ENCODE results near the gene TAS2R60. TPM values are rescaled to one million over a fixed set of nuclear protein-coding genes. Genes with fewer than 3 reads are reported as not detected.

TAS2R60 gene
- total and polyA plus RNA-seq, 2 experiments from 2014 or later: 0.37 to 4.0 TPM

DNA sequence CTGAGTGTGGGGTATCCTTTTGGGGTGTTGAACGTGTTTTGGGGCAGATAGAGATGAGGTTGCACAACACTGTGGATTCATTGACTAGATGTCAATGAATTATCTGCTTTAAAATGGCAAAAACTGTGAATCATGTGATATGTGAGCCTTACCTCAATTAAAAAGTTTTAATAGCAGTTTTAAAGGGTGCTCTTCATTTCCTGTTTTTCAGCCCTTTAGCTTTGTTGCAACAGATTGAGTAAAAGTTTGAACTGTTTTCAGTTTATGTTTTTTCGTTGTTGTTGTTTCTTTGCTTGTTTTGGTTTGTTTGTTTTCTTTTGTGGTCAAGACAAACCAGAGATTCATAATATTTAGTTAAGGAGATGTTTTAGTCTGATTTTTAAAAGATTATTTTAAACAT, 43.8 kb downstream of the TAS2R60 start (continued):
- TF ChIP-seq, protein P1, sequence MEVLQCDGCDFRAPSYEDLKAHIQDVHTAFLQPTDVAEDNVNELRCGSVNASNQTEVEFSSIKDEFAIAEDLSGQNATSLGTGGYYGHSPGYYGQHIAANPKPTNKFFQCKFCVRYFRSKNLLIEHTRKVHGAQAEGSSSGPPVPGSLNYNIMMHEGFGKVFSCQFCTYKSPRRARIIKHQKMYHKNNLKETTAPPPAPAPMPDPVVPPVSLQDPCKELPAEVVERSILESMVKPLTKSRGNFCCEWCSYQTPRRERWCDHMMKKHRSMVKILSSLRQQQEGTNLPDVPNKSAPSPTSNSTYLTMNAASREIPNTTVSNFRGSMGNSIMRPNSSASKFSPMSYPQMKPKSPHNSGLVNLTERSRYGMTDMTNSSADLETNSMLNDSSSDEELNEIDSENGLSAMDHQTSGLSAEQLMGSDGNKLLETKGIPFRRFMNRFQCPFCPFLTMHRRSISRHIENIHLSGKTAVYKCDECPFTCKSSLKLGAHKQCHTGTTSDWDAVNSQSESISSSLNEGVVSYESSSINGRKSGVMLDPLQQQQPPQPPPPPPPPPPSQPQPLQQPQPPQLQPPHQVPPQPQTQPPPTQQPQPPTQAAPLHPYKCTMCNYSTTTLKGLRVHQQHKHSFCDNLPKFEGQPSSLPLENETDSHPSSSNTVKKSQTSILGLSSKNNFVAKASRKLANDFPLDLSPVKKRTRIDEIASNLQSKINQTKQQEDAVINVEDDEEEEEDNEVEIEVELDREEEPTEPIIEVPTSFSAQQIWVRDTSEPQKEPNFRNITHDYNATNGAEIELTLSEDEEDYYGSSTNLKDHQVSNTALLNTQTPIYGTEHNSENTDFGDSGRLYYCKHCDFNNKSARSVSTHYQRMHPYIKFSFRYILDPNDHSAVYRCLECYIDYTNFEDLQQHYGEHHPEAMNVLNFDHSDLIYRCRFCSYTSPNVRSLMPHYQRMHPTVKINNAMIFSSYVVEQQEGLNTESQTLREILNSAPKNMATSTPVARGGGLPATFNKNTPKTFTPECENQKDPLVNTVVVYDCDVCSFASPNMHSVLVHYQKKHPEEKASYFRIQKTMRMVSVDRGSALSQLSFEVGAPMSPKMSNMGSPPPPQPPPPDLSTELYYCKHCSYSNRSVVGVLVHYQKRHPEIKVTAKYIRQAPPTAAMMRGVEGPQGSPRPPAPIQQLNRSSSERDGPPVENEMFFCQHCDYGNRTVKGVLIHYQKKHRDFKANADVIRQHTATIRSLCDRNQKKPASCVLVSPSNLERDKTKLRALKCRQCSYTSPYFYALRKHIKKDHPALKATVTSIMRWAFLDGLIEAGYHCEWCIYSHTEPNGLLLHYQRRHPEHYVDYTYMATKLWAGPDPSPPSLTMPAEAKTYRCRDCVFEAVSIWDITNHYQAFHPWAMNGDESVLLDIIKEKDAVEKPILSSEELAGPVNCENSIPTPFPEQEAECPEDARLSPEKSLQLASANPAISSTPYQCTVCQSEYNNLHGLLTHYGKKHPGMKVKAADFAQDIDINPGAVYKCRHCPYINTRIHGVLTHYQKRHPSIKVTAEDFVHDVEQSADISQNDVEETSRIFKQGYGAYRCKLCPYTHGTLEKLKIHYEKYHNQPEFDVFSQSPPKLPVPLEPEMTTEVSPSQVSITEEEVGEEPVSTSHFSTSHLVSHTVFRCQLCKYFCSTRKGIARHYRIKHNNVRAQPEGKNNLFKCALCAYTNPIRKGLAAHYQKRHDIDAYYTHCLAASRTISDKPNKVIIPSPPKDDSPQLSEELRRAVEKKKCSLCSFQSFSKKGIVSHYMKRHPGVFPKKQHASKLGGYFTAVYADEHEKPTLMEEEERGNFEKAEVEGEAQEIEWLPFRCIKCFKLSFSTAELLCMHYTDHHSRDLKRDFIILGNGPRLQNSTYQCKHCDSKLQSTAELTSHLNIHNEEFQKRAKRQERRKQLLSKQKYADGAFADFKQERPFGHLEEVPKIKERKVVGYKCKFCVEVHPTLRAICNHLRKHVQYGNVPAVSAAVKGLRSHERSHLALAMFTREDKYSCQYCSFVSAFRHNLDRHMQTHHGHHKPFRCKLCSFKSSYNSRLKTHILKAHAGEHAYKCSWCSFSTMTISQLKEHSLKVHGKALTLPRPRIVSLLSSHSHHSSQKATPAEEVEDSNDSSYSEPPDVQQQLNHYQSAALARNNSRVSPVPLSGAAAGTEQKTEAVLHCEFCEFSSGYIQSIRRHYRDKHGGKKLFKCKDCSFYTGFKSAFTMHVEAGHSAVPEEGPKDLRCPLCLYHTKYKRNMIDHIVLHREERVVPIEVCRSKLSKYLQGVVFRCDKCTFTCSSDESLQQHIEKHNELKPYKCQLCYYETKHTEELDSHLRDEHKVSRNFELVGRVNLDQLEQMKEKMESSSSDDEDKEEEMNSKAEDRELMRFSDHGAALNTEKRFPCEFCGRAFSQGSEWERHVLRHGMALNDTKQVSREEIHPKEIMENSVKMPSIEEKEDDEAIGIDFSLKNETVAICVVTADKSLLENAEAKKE (CRISPR knock-in tag; IDR thresholded peaks at IDR 0.05): no peak
- TF ChIP-seq POLR2AphosphoS5 (IDR thresholded peaks at IDR 0.05; ENCODE audit: low read depth): no peak
- no peak for TF ChIP-seq ZNF331 (CRISPR knock-in tag; IDR thresholded peaks at IDR 0.05; ENCODE audit: low read depth)
- TF ChIP-seq NANOG (IDR thresholded peaks at IDR 0.05; ENCODE audit: borderline replicate concordance): no peak
- TF ChIP-seq, protein P2, sequence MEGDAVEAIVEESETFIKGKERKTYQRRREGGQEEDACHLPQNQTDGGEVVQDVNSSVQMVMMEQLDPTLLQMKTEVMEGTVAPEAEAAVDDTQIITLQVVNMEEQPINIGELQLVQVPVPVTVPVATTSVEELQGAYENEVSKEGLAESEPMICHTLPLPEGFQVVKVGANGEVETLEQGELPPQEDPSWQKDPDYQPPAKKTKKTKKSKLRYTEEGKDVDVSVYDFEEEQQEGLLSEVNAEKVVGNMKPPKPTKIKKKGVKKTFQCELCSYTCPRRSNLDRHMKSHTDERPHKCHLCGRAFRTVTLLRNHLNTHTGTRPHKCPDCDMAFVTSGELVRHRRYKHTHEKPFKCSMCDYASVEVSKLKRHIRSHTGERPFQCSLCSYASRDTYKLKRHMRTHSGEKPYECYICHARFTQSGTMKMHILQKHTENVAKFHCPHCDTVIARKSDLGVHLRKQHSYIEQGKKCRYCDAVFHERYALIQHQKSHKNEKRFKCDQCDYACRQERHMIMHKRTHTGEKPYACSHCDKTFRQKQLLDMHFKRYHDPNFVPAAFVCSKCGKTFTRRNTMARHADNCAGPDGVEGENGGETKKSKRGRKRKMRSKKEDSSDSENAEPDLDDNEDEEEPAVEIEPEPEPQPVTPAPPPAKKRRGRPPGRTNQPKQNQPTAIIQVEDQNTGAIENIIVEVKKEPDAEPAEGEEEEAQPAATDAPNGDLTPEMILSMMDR (conservative IDR thresholded peaks at IDR 0.05; ENCODE audit: low read depth in 2 of 2): no peak

DNA sequence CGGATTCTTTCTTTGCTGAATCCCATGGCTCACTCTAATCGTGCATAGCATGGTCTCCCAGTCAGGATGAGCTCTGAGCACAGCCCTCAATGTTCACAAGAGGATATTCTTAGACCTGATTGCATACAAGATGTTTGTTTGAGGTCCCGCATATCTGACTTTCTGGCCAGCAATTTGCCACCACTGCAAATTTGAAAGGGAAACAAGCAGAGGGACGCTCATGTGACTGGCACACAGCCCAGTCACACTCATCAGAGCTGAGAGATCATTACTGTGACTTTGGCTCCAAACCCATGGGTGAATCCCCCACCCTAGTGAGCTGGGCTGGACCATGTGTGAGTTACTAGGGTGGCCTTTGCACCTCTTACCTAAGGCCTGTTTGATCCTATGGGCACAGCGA, 44.3 kb downstream of the TAS2R60 start:
- Mint-ChIP-seq H3K9me3 (no peaks in the 10 kb centered on the region), H3K36me3 (ENCODE audit: low read depth) (no peaks in the 10 kb centered on the region), H3K4me1 (no peaks in the 10 kb centered on the region), H3K4me3 (no peak overlapping the region), H3K27ac (no peak overlapping the region), H3K27me3 (ENCODE audit: insufficient read depth, low read depth, poor library complexity) (no peaks in the 10 kb centered on the region)
- Histone ChIP-seq H3K27ac (ENCODE audit: low read depth) (no peak overlapping the region), H2AFZ (no peak overlapping the region), H3K4me2 (no peak overlapping the region), H3K9me2 (ENCODE audit: insufficient read depth) (no peaks in the 10 kb centered on the region), H3F3A (replicated peaks; ENCODE audit: low read depth) (no peaks in the 10 kb centered on the region), H3K27me3 (ENCODE audit: insufficient read depth) (no peaks in the 10 kb centered on the region), H4K20me1 (replicated peaks; ENCODE audit: insufficient read depth) (no peaks in the 10 kb centered on the region), H3K79me2 (replicated peaks; ENCODE audit: insufficient read depth) (no peaks in the 10 kb centered on the region), H3K4me1 (ENCODE audit: insufficient read depth) (no peaks in the 10 kb centered on the region), H3K36me3 (ENCODE audit: insufficient read depth) (no peaks in the 10 kb centered on the region), H3K4me3 (no peak overlapping the region)
- DNase-seq (ENCODE audit: low spot score) (no peak), ATAC-seq (no peak)
- TF ChIP-seq EZH2phosphoT487 (IDR thresholded peaks at IDR 0.05; ENCODE audit: unreplicated experiment): no peak
- TF ChIP-seq CREB1 (CRISPR knock-in tag; IDR thresholded peaks at IDR 0.05; ENCODE audit: low read depth): no peak
- no peak for TF ChIP-seq ZNF114 (CRISPR knock-in tag; IDR thresholded peaks at IDR 0.05)
- TF ChIP-seq, protein P3, sequence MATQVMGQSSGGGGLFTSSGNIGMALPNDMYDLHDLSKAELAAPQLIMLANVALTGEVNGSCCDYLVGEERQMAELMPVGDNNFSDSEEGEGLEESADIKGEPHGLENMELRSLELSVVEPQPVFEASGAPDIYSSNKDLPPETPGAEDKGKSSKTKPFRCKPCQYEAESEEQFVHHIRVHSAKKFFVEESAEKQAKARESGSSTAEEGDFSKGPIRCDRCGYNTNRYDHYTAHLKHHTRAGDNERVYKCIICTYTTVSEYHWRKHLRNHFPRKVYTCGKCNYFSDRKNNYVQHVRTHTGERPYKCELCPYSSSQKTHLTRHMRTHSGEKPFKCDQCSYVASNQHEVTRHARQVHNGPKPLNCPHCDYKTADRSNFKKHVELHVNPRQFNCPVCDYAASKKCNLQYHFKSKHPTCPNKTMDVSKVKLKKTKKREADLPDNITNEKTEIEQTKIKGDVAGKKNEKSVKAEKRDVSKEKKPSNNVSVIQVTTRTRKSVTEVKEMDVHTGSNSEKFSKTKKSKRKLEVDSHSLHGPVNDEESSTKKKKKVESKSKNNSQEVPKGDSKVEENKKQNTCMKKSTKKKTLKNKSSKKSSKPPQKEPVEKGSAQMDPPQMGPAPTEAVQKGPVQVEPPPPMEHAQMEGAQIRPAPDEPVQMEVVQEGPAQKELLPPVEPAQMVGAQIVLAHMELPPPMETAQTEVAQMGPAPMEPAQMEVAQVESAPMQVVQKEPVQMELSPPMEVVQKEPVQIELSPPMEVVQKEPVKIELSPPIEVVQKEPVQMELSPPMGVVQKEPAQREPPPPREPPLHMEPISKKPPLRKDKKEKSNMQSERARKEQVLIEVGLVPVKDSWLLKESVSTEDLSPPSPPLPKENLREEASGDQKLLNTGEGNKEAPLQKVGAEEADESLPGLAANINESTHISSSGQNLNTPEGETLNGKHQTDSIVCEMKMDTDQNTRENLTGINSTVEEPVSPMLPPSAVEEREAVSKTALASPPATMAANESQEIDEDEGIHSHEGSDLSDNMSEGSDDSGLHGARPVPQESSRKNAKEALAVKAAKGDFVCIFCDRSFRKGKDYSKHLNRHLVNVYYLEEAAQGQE (IDR thresholded peaks at IDR 0.05; ENCODE audit: unreplicated experiment): no peak
- TF ChIP-seq, protein P4, sequence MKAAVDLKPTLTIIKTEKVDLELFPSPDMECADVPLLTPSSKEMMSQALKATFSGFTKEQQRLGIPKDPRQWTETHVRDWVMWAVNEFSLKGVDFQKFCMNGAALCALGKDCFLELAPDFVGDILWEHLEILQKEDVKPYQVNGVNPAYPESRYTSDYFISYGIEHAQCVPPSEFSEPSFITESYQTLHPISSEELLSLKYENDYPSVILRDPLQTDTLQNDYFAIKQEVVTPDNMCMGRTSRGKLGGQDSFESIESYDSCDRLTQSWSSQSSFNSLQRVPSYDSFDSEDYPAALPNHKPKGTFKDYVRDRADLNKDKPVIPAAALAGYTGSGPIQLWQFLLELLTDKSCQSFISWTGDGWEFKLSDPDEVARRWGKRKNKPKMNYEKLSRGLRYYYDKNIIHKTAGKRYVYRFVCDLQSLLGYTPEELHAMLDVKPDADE (IDR thresholded peaks at IDR 0.05): no peak
